DOHH2 (cell line): Measurements from ENCODE around the gene VWA3B.

ENCODE experiments used
- H3F3A ChIP-seq: fragments of 200-600 bp; sonication (generic), shearing (Covaris generic); 2 replicates; pipeline ENCODE4 v1.6.0; 2016; ENCODE audit warnings: antibody characterized with exemption, mild to moderate bottlenecking; ENCODE audit not compliant: control insufficient read depth, insufficient read depth
- H3K27ac ChIP-seq: fragments of 200-600 bp; sonication (generic); 2 replicates; pipeline ENCODE4 v1.5.1; 2014; ENCODE audit warnings: low read depth, mild to moderate bottlenecking, low read length, moderate library complexity
- H3K27me3 ChIP-seq: fragments of 200-600 bp; sonication (generic); 2 replicates; pipeline ENCODE4 v1.6.1; 2014; ENCODE audit warnings: mild to moderate bottlenecking, low read length, mixed read lengths; ENCODE audit not compliant: control insufficient read depth
- H3K36me3 ChIP-seq: fragments of 200-600 bp; sonication (generic); 2 replicates; pipeline ENCODE4 v1.6.1; 2014; ENCODE audit warnings: mild to moderate bottlenecking, low read length, moderate library complexity, mixed read lengths; ENCODE audit not compliant: control insufficient read depth
- H3K4me1 ChIP-seq: fragments of 200-600 bp; sonication (generic); 2 replicates; pipeline ENCODE4 v1.6.1; 2014; ENCODE audit warnings: mild to moderate bottlenecking, low read length, mixed read lengths; ENCODE audit not compliant: control insufficient read depth
- H3K4me2 ChIP-seq: fragments of 200-600 bp; sonication (generic); 2 replicates; pipeline ENCODE4 v1.6.0; 2014; ENCODE audit warnings: mild to moderate bottlenecking, low read length, moderate library complexity
- H3K4me3 ChIP-seq: fragments of 200-600 bp; sonication (generic); 2 replicates; pipeline ENCODE4 v1.5.1; 2014; ENCODE audit warnings: mild to moderate bottlenecking, low read length, mixed read lengths
- H3K79me2 ChIP-seq: fragments of 200-600 bp; sonication (generic); 2 replicates; pipeline ENCODE4 v1.6.1; 2014; ENCODE audit warnings: mild to moderate bottlenecking, low read length, mixed read lengths; ENCODE audit not compliant: control insufficient read depth
- H3K9me2 ChIP-seq: fragments of 200-600 bp; sonication (generic); replicated peaks from 2 replicates; pipeline ENCODE4 v1.6.1; 2014; ENCODE audit warnings: mild to moderate bottlenecking, low read length, mixed read lengths; ENCODE audit not compliant: control insufficient read depth
- H3K9me3 ChIP-seq: fragments of 200-600 bp; sonication (generic); 2 replicates; pipeline ENCODE4 v1.6.1; 2014; ENCODE audit warnings: antibody characterized with exemption, low read length, mixed read lengths; ENCODE audit not compliant: control insufficient read depth, insufficient read depth
- H4K20me1 ChIP-seq: fragments of 200-600 bp; sonication (generic); 2 replicates; pipeline ENCODE4 v1.6.0; 2014; ENCODE audit warnings: low read depth, mild to moderate bottlenecking, antibody characterized with exemption, low read length, moderate library complexity; ENCODE audit not compliant: control insufficient read depth, insufficient read depth
- CTCF ChIP-seq: fragments of 200-600 bp; sonication (generic); IDR thresholded peaks from one replicate; pipeline ENCODE4 v1.5.1; 2014; ENCODE audit warnings: antibody characterized with exemption, mild to moderate bottlenecking, low read depth, low read length; ENCODE audit not compliant: poor library complexity, severe bottlenecking
- EZH2phosphoT487 ChIP-seq: fragments of 200-600 bp; sonication (generic); IDR thresholded peaks from 2 replicates; pipeline ENCODE4 v1.6.1; 2017; ENCODE audit warnings: borderline replicate concordance, mild to moderate bottlenecking, antibody characterized with exemption, low read length, moderate library complexity, mixed read lengths

Gene VWA3B

DNA sequence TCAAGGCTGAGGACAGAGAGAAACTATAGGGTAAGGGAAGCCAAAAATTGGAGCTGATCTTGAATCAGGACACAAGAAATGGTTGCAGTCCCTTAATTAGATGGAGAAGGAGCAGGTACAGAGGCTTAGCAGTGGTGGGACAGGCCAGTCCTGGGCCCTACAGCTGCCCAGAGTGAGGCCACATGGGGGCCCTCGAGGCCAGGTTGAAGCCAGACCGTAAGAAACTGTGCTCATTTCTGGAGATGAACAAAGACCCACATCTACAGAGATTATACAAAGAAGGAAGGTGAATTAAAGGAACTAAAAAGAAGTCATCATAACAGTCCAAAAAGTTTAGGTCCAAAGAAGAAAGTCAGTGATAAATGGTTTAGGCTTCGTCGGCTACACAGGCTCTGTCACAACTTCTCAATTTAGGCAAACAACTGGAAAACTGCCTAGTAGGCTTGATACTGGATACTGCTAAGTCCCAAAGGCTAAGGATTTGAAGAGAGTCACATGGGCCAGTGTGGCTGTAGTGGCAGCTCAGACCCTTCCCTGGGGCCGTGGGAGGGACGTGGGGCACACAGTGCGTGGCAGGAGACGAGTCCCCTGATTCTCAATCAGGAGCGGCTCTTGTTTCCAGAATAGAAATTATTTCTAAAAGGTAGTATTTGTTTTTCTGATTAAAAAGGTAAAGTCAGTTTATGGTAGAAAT, 208.9 kb downstream of the VWA3B start:
- Histone ChIP-seq H4K20me1 (no peaks in the 10 kb centered on the region), H3K36me3 (no peaks in the 10 kb centered on the region), H3K4me2 (no peak overlapping the region), H3K79me2 (no peaks in the 10 kb centered on the region), H3F3A (no peaks in the 10 kb centered on the region), H3K27ac (no peak overlapping the region), H3K27me3 (peaks cover 8% of the 10 kb centered on the region; the same call in 1 of the 2 replicates), H3K4me3 (no peak overlapping the region), H3K9me3 (no peaks in the 10 kb centered on the region), H3K4me1 (no peaks in the 10 kb centered on the region), H3K9me2 (no peaks in the 10 kb centered on the region)
- TF ChIP-seq EZH2phosphoT487 (no peak), CTCF (no peak)

DNA sequence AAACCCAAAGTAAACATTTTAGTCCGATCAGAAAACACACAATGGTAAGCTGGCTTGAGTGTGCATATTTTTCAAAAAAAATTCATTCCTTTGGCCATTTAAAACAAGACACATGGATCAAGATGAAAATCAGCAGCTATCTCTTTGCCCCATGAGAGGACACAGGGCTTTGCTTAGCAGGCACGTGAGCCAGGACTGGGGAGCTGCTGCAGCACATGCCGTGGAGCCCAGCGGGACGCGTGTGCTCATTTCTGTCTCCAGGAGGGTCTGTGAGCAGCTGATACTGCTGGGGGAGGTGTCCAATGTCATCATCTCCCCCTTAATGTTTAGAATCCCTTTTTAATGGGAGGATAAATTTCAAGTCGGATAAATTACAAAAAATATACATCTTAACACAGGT, 209.5 kb downstream of the VWA3B start:
- Histone ChIP-seq H3K27me3 (peaks cover 7% of the 10 kb centered on the region; the same call in 1 of the 2 replicates), H3K4me3 (no peak overlapping the region), H3K36me3 (no peaks in the 10 kb centered on the region), H3K4me2 (no peak overlapping the region), H3K79me2 (no peaks in the 10 kb centered on the region), H4K20me1 (no peaks in the 10 kb centered on the region), H3K27ac (no peak overlapping the region), H3K4me1 (no peaks in the 10 kb centered on the region), H3F3A (no peaks in the 10 kb centered on the region), H3K9me2 (no peaks in the 10 kb centered on the region), H3K9me3 (no peaks in the 10 kb centered on the region)
- TF ChIP-seq EZH2phosphoT487 (no peak), CTCF (no peak)

- Histone ChIP-seq H3K27me3 (peaks cover 5% of the 10 kb centered on the region; the same call in 1 of the 2 replicates), H3K4me3 (no peak overlapping the region), H4K20me1 (no peaks in the 10 kb centered on the region), H3K9me2 (no peaks in the 10 kb centered on the region), H3F3A (no peaks in the 10 kb centered on the region), H3K4me2 (no peak overlapping the region), H3K27ac (no peak overlapping the region), H3K79me2 (no peaks in the 10 kb centered on the region), H3K4me1 (no peaks in the 10 kb centered on the region), H3K36me3 (no peaks in the 10 kb centered on the region), H3K9me3 (no peaks in the 10 kb centered on the region)
- TF ChIP-seq CTCF (peak; percentile 44), EZH2phosphoT487 (no peak)
Measured at GRCh38 chr2:98297817-98298682, 211.1 kb downstream of the VWA3B start.
